Left lung (tissue), 10 donors: ENCODE results near the gene C10orf120. TPM values are rescaled to one million over a fixed set of nuclear protein-coding genes. Genes with fewer than 3 reads are reported as not detected.

Source experiments
- ATAC-seq: fragments of 200-7000 bp; cut with Tn5 transposase; one replicate; pipeline ENCODE4 v1.9.1; 2020; ENCODE audit warnings: moderate library complexity
- DNase-seq, 4 donors: peaks; one replicate each; pipeline ENCODE4 v3.0.0-alpha.2; 2013 to 2020
- H3K27ac ChIP-seq, 2 donors: fragments of 200-600 bp; sonication (generic) in 1 of 2; one replicate each; pipeline versions ENCODE4 v1.5.0 to v1.8.0; 2020 to 2021
- H3K27me3 ChIP-seq, 2 donors: fragments of 200-600 bp; sonication (generic) in 1 of 2; one replicate each; pipeline versions ENCODE4 v1.5.0 to v1.8.0; 2020 to 2021
- H3K36me3 ChIP-seq, 2 donors: fragments of 200-600 bp; sonication (generic) in 1 of 2; one replicate each; pipeline versions ENCODE4 v1.5.0 to v1.8.0; 2020 to 2021
- H3K4me1 ChIP-seq, 2 donors: fragments of 200-600 bp; one replicate each; pipeline ENCODE4 v1.8.0; 2021
- H3K4me3 ChIP-seq, 2 donors: fragments of 200-600 bp; sonication (generic) in 1 of 2; one replicate each; pipeline versions ENCODE4 v1.5.0 to v1.8.0; 2020 to 2021; ENCODE audit warnings: mild to moderate bottlenecking in 1 of 2
- H3K9me3 ChIP-seq, 2 donors: fragments of 200-600 bp; sonication (generic) in 1 of 2; one replicate each; pipeline versions ENCODE4 v1.5.0 to v1.8.0; 2020 to 2021
- CTCF ChIP-seq, 2 donors: fragments of 200-600 bp; sonication (generic) in 1 of 2; IDR thresholded peaks; one replicate each; pipeline versions ENCODE4 v1.5.0 to v1.8.0; 2021; ENCODE audit warnings: antibody characterized with exemption in 2 of 2
- intact Hi-C, 2 donors: fragments of 100-400 bp; cut with DNase I; formaldehyde crosslinking; loops; one replicate each; pipeline versions ENCODE4 v1.11.2 to v1.14.2; 2022
- polyA plus RNA-seq, 6 donors: library from polyadenylated mRNA; unstranded; fragments of 120-200 nt; gene quantifications; one replicate each; pipeline ENCODE4 v1.2.1, GENCODE V29; 2013; ENCODE audit not compliant: insufficient read length in 6 of 6
- total RNA-seq, 2 donors: library from RNA; stranded (reverse); fragmentation: NEBNext Ultra II Directional; extraction: Animal tissue kit (Norgen Biotek cat#: 25700); gene quantifications; one replicate each; pipeline ENCODE4 v1.2.1, GENCODE V29; 2021
- donor health status: DM: no; HTN: yes; CAD: no.
- donor health status: DM: no; HTN: no; CAD: no.

Gene C10orf120
- total and polyA plus RNA-seq, 8 donors, result not detected

DNA sequence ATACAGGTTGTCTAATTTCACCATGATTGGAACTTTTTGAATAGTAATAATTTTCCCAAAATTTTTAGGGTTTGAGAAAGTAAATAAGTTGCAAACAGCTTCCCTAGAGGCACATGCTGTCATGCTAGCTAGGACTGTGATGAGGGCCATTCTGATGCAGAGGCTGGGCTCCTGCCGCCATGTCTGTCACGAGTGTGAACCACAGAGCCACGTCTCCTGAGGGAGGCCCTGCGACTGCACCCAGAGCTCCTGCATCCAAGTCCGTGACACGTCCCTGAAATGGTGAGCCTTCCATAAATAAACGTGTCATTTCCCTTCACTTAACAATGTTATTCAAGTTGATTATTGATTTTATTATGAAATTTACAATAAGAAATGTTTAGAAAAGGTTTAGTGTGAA is 40.0 kb downstream of the C10orf120 start:
- Histone ChIP-seq H3K4me1 (no peaks in the 10 kb centered on the region), H3K27me3 (no peaks in the 10 kb centered on the region), H3K9me3 (no peaks in the 10 kb centered on the region), H3K27ac (no peak overlapping the region), H3K4me3 (no peak overlapping the region), H3K36me3 (no peaks in the 10 kb centered on the region)
- TF ChIP-seq CTCF (IDR thresholded peaks at IDR 0.05), result no peak
- DNase-seq, result no peak
- ATAC-seq, result no peak
- intact Hi-C loops, result no loop called here

GRCh38 chr10:122659126-122659525 is 40.5 kb downstream of the C10orf120 start:
- no peaks in the 10 kb centered on the region for H3K4me1 ChIP-seq
- no peak for ATAC-seq
- H3K27ac ChIP-seq, result no peak overlapping the region
- intact Hi-C loops, result no loop called here
- H3K27me3 ChIP-seq, result no peaks in the 10 kb centered on the region
- H3K4me3 ChIP-seq, result no peak overlapping the region
- no peaks in the 10 kb centered on the region for H3K36me3 ChIP-seq
- H3K9me3 ChIP-seq, result no peaks in the 10 kb centered on the region
- no peak for DNase-seq
- no peak for TF ChIP-seq CTCF (IDR thresholded peaks at IDR 0.05)

GRCh38 chr10:122658356-122659049 is 41.1 kb downstream of the C10orf120 start:
- intact Hi-C loops, result no loop called here
- Histone ChIP-seq H3K27ac (no peak overlapping the region), H3K36me3 (no peaks in the 10 kb centered on the region), H3K9me3 (no peaks in the 10 kb centered on the region), H3K4me1 (no peaks in the 10 kb centered on the region), H3K4me3 (no peak overlapping the region), H3K27me3 (no peaks in the 10 kb centered on the region)
- no peak for ATAC-seq
- no peak for TF ChIP-seq CTCF (IDR thresholded peaks at IDR 0.05)
- no peak for DNase-seq

DNA sequence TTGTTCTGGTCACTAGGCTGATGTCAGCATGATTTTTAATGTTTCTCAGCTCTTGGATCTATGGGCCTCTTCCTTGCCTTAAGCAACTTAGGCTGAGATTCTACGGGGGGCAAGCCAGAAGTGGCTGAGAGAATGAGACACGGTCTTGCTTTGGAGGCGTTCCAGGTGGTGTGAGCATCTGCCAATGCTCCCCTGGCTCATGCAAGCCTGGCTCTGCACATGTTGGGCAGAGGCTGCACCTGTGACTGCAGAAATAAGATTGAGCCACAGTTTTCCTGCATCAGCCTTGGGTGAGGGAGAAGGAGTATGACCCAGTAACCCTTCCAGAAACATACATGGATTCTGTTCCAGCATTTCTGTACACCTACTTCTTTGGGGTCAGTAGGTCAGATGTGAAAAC is 41.9 kb downstream of the C10orf120 start:
- H3K27ac ChIP-seq, result no peak overlapping the region

DNA sequence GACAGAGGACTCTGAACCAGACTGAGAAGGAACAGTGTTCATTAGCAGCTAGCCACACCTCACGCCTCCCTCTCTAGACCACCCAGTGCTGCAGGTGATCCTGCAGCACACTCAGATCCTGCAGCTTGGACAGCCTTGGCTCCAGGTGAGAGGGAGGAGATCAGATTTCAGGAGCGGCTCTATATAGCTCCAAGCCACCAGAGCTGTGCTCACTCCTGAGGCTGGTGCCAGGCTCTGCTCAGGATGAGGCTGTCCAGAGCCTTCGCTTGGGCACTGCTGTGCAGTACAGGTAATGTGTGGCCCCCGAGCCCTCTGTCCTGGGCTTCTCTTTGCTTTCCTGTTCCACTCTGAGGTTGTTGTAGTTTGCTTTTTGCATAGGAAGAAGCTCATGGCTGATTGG is 42.4 kb downstream of the C10orf120 start:
- no peak for TF ChIP-seq CTCF (IDR thresholded peaks at IDR 0.05)
- H3K4me1 ChIP-seq, result no peaks in the 10 kb centered on the region
- H3K9me3 ChIP-seq, result no peaks in the 10 kb centered on the region
- ATAC-seq (peak; percentile 20), DNase-seq (no peak)
- no peaks in the 10 kb centered on the region for H3K36me3 ChIP-seq
- H3K27me3 ChIP-seq, result no peaks in the 10 kb centered on the region
- peak overlapping the region in 1 of 2 donors; percentile 11 for H3K27ac ChIP-seq
- intact Hi-C loops, result no loop called here
- H3K4me3 ChIP-seq, result no peak overlapping the region

More for the DNA sequence above, 41.9 kb downstream of the C10orf120 start:
- H3K27me3 ChIP-seq, result no peaks in the 10 kb centered on the region
- no peak overlapping the region for H3K4me3 ChIP-seq
- no peaks in the 10 kb centered on the region for H3K9me3 ChIP-seq
- no peaks in the 10 kb centered on the region for H3K36me3 ChIP-seq
- H3K4me1 ChIP-seq, result no peaks in the 10 kb centered on the region
- TF ChIP-seq CTCF (IDR thresholded peaks at IDR 0.05), result no peak
- intact Hi-C loops, result no loop called here
- ATAC-seq (no peak), DNase-seq (no peak)
